GM12891 (cell line): Measurements from ENCODE around the gene HAS3.

ENCODE experiments used
- POLR2A ChIP-seq: IDR thresholded peaks from 2 replicates; pipeline ENCODE4 v1.6.1; 2011; ENCODE audit warnings: low read depth, low read length, control low read depth
- POLR2AphosphoS5 ChIP-seq: IDR thresholded peaks from 2 replicates; pipeline ENCODE4 v1.6.1; 2011; ENCODE audit warnings: low read depth, low read length, control low read depth
- SPI1 ChIP-seq: IDR thresholded peaks from 2 replicates; pipeline ENCODE4 v1.6.1; 2011; ENCODE audit warnings: low read depth, low read length, control low read depth
- TAF1 ChIP-seq: IDR thresholded peaks from 2 replicates; pipeline ENCODE4 v1.6.1; 2011; ENCODE audit warnings: low read depth, low read length, control low read depth

DNA sequence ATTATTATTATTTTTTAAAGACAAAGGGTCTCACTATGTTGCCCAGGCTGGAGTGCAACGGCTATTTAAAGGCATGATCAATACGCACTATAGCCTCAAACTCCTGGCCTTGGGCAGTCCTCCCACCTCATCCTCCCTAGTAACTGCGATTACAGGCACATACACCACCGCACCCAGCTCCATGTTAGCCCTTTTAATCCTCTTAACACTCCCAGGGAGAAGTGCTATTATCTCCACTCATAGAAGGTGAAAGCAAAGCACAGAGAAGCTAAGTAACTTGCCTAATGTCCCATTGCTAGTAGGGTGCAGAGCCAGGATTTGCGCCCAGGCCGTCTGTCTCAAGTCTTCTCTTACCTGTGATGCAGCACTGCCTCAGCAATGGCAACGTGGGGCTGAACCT lies 5.0 kb downstream of the HAS3 start:
- TF ChIP-seq POLR2A, result no peak
- TF ChIP-seq POLR2AphosphoS5, result no peak
- no peak for TF ChIP-seq TAF1
- TF ChIP-seq SPI1, result no peak
